ENCODE data around the gene METAP1D.

DNA sequence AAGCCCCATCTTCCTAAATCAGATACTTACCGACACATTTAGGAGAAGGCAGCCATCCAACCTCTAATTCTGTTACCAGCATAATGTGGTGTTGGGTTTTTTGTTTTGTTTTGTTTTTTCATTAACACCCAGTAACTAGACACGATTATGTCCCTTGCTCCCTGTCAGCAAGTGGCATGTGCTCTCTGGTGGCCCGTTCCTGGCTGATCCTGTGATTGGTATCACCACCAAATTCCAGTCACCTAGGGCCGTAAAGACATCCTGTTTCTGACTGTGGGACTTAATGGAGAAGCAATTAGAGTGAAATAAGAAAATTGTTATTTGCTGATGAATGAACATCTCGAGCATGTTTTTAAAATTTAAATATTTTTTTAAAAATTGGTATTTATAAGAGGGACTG lies 79.7 kb downstream of the METAP1D start:
- TF ChIP-seq SIN3A (IDR thresholded peaks at IDR 0.05; ENCODE audit: borderline replicate concordance, insufficient read depth, low read length) (no peak), TAF1 (IDR thresholded peaks at IDR 0.05; ENCODE audit: borderline replicate concordance, insufficient read depth, low read length) (no peak), POLR2AphosphoS5 (IDR thresholded peaks at IDR 0.05; ENCODE audit: low read depth, low read length) (no peak)
